ENCODE data around the gene ZFR.
"Not testable (repeated sequence)": the region's sequence is repeated elsewhere in the genome, so short reads cannot be mapped to it uniquely, and the experiment has no call there.

ZFR gene

GRCh38 chr5:32419791-32420190 is 24.7 kb downstream of the ZFR start:
- peaks cover 7% of the 10 kb centered on the region; the same call in 1 of the 2 replicates for H3K36me3 ChIP-seq (ENCODE audit: control insufficient read depth, insufficient read depth, low read length)
- no peaks in the 10 kb centered on the region for H3K4me1 ChIP-seq (ENCODE audit: control insufficient read depth, insufficient read depth, low read length)
- no peak overlapping the region for H3K27ac ChIP-seq (ENCODE audit: low read length)
- no peak for DNase-seq (ENCODE audit: low read depth, low spot score)
- no peak overlapping the region for H3K4me3 ChIP-seq (ENCODE audit: low read length)
- H3K27me3 ChIP-seq (ENCODE audit: control insufficient read depth, insufficient read depth, low read length), result no peaks in the 10 kb centered on the region
- H3K9me3 ChIP-seq (ENCODE audit: control insufficient read depth, insufficient read depth, low read length), result no peaks in the 10 kb centered on the region
- WGBS (ENCODE audit: insufficient coverage, insufficient read length), result no CpG with 5 or more reads among the region's 2 CpGs

GRCh38 chr5:32413466-32414263 is 30.9 kb downstream of the ZFR start:
- DNase-seq (ENCODE audit: low read depth, low spot score), result no peak
- no peak overlapping the region for H3K4me3 ChIP-seq (ENCODE audit: low read length)
- H3K9me3 ChIP-seq (ENCODE audit: control insufficient read depth, insufficient read depth, low read length), result no peaks in the 10 kb centered on the region
- H3K27me3 ChIP-seq (ENCODE audit: control insufficient read depth, insufficient read depth, low read length), result no peaks in the 10 kb centered on the region
- WGBS (ENCODE audit: insufficient coverage, insufficient read length), result no CpG with 5 or more reads among the region's 3 CpGs
- H3K27ac ChIP-seq (ENCODE audit: low read length), result no peak overlapping the region
- peaks cover 10% of the 10 kb centered on the region; the same call in 1 of the 2 replicates for H3K36me3 ChIP-seq (ENCODE audit: control insufficient read depth, insufficient read depth, low read length)
- no peaks in the 10 kb centered on the region for H3K4me1 ChIP-seq (ENCODE audit: control insufficient read depth, insufficient read depth, low read length)

GRCh38 chr5:32410630-32411029 is 33.9 kb downstream of the ZFR start:
- Histone ChIP-seq H3K36me3 (ENCODE audit: control insufficient read depth, insufficient read depth, low read length) (peaks cover 9% of the 10 kb centered on the region; the same call in 1 of the 2 replicates), H3K9me3 (ENCODE audit: control insufficient read depth, insufficient read depth, low read length) (no peaks in the 10 kb centered on the region), H3K27me3 (ENCODE audit: control insufficient read depth, insufficient read depth, low read length) (no peaks in the 10 kb centered on the region), H3K4me3 (ENCODE audit: low read length) (no peak overlapping the region), H3K27ac (ENCODE audit: low read length) (no peak overlapping the region), H3K4me1 (ENCODE audit: control insufficient read depth, insufficient read depth, low read length) (no peaks in the 10 kb centered on the region)
- DNase-seq (ENCODE audit: low read depth, low spot score), result no peak

GRCh38 chr5:32406650-32407049 is 37.9 kb downstream of the ZFR start:
- Histone ChIP-seq H3K9me3 (ENCODE audit: control insufficient read depth, insufficient read depth, low read length) (no peaks in the 10 kb centered on the region), H3K27me3 (ENCODE audit: control insufficient read depth, insufficient read depth, low read length) (no peaks in the 10 kb centered on the region), H3K27ac (ENCODE audit: low read length) (no peak overlapping the region), H3K4me3 (ENCODE audit: low read length) (no peak overlapping the region), H3K4me1 (ENCODE audit: control insufficient read depth, insufficient read depth, low read length) (no peaks in the 10 kb centered on the region), H3K36me3 (ENCODE audit: control insufficient read depth, insufficient read depth, low read length) (peaks cover 23% of the 10 kb centered on the region; the same call in 1 of the 2 replicates)
- WGBS (ENCODE audit: insufficient coverage, insufficient read length), result no CpG with 5 or more reads among the region's 2 CpGs
- DNase-seq (ENCODE audit: low read depth, low spot score), result no peak

- Histone ChIP-seq H3K4me3 (ENCODE audit: low read length) (no peak overlapping the region), H3K36me3 (ENCODE audit: control insufficient read depth, insufficient read depth, low read length) (peaks cover 25% of the 10 kb centered on the region; the same call in 1 of the 2 replicates), H3K27ac (ENCODE audit: low read length) (no peak overlapping the region), H3K4me1 (ENCODE audit: control insufficient read depth, insufficient read depth, low read length) (no peaks in the 10 kb centered on the region), H3K27me3 (ENCODE audit: control insufficient read depth, insufficient read depth, low read length) (no peaks in the 10 kb centered on the region), H3K9me3 (ENCODE audit: control insufficient read depth, insufficient read depth, low read length) (no peaks in the 10 kb centered on the region)
- DNase-seq (ENCODE audit: low read depth, low spot score), result no peak
- WGBS (ENCODE audit: insufficient coverage, insufficient read length), result no CpG with 5 or more reads among the region's 5 CpGs
Measured at GRCh38 chr5:32405507-32405906, 39.0 kb downstream of the ZFR start.

GRCh38 chr5:32403760-32404159 is 40.8 kb downstream of the ZFR start:
- WGBS (ENCODE audit: insufficient coverage, insufficient read length), result no CpG with 5 or more reads among the region's 6 CpGs
- Histone ChIP-seq H3K27me3 (ENCODE audit: control insufficient read depth, insufficient read depth, low read length) (no peaks in the 10 kb centered on the region), H3K9me3 (ENCODE audit: control insufficient read depth, insufficient read depth, low read length) (no peaks in the 10 kb centered on the region), H3K4me1 (ENCODE audit: control insufficient read depth, insufficient read depth, low read length) (no peaks in the 10 kb centered on the region), H3K36me3 (ENCODE audit: control insufficient read depth, insufficient read depth, low read length) (peaks cover 24% of the 10 kb centered on the region; the same call in 1 of the 2 replicates), H3K4me3 (ENCODE audit: low read length) (no peak overlapping the region), H3K27ac (ENCODE audit: low read length) (no peak overlapping the region)
- no peak for DNase-seq (ENCODE audit: low read depth, low spot score)

GRCh38 chr5:32400401-32400800 is 44.1 kb downstream of the ZFR start:
- no peak overlapping the region for H3K4me3 ChIP-seq (ENCODE audit: low read length)
- WGBS (ENCODE audit: insufficient coverage, insufficient read length), result no CpG with 5 or more reads among the region's 1 CpG
- no peaks in the 10 kb centered on the region for H3K27me3 ChIP-seq (ENCODE audit: control insufficient read depth, insufficient read depth, low read length)
- no peak for DNase-seq (ENCODE audit: low read depth, low spot score)
- H3K9me3 ChIP-seq (ENCODE audit: control insufficient read depth, insufficient read depth, low read length), result no peaks in the 10 kb centered on the region
- no peak overlapping the region for H3K27ac ChIP-seq (ENCODE audit: low read length)
- H3K4me1 ChIP-seq (ENCODE audit: control insufficient read depth, insufficient read depth, low read length), result no peaks in the 10 kb centered on the region
- peaks cover 27% of the 10 kb centered on the region; the same call in 1 of the 2 replicates for H3K36me3 ChIP-seq (ENCODE audit: control insufficient read depth, insufficient read depth, low read length)

- not testable (repeated sequence) for H3K4me1 ChIP-seq (ENCODE audit: control insufficient read depth, insufficient read depth, low read length); H3K27me3 ChIP-seq (ENCODE audit: control insufficient read depth, insufficient read depth, low read length); H3K4me3 ChIP-seq (ENCODE audit: low read length); H3K9me3 ChIP-seq (ENCODE audit: control insufficient read depth, insufficient read depth, low read length); DNase-seq (ENCODE audit: low read depth, low spot score); H3K27ac ChIP-seq (ENCODE audit: low read length)
- H3K36me3 ChIP-seq (ENCODE audit: control insufficient read depth, insufficient read depth, low read length), result peaks cover 21% of the 10 kb centered on the region; the same call in 1 of the 2 replicates
- WGBS (ENCODE audit: insufficient coverage, insufficient read length), result no CpG with 5 or more reads among the region's 10 CpGs
Measured at GRCh38 chr5:32398754-32399153, 45.8 kb downstream of the ZFR start.

- Histone ChIP-seq H3K36me3 (ENCODE audit: control insufficient read depth, insufficient read depth, low read length) (peaks cover 8% of the 10 kb centered on the region; the same call in 1 of the 2 replicates), H3K27me3 (ENCODE audit: control insufficient read depth, insufficient read depth, low read length) (no peaks in the 10 kb centered on the region), H3K27ac (ENCODE audit: low read length) (no peak overlapping the region), H3K4me3 (ENCODE audit: low read length) (no peak overlapping the region), H3K9me3 (ENCODE audit: control insufficient read depth, insufficient read depth, low read length) (no peaks in the 10 kb centered on the region), H3K4me1 (ENCODE audit: control insufficient read depth, insufficient read depth, low read length) (no peaks in the 10 kb centered on the region)
- WGBS (ENCODE audit: insufficient coverage, insufficient read length), result 100% methylated on average over 4 of the region's 4 CpGs
- DNase-seq (ENCODE audit: low read depth, low spot score), result no peak
Measured at GRCh38 chr5:32394981-32395380, 49.6 kb downstream of the ZFR start.

GRCh38 chr5:32392039-32392438 is 52.5 kb downstream of the ZFR start:
- Histone ChIP-seq H3K9me3 (ENCODE audit: control insufficient read depth, insufficient read depth, low read length) (no peaks in the 10 kb centered on the region), H3K4me1 (ENCODE audit: control insufficient read depth, insufficient read depth, low read length) (no peaks in the 10 kb centered on the region), H3K4me3 (ENCODE audit: low read length) (no peak overlapping the region), H3K36me3 (ENCODE audit: control insufficient read depth, insufficient read depth, low read length) (peaks cover 9% of the 10 kb centered on the region; the same call in 1 of the 2 replicates), H3K27ac (ENCODE audit: low read length) (no peak overlapping the region), H3K27me3 (ENCODE audit: control insufficient read depth, insufficient read depth, low read length) (no peaks in the 10 kb centered on the region)
- DNase-seq (ENCODE audit: low read depth, low spot score), result no peak
- WGBS (ENCODE audit: insufficient coverage, insufficient read length), result no CpG with 5 or more reads among the region's 3 CpGs
